SK-N-SH (cell line): ENCODE results near the gene IGSF9. TPM values are rescaled to one million over a fixed set of nuclear protein-coding genes. Genes with fewer than 3 reads are reported as not detected.

Experiments
- CTCF ChIA-PET: fragments of 300-600, 350-600 bp; formaldehyde crosslinking; extraction: SDS; loops from one replicate; lab custom pipeline; 2021; lab: Yijun Ruan, JAX
- POLR2A ChIA-PET: fragments of 350-600 bp; sonication (Branson Sonifier 250); formaldehyde crosslinking; extraction: SDS; loops from one replicate; lab custom pipeline; 2020; ENCODE audit warnings: antibody characterized with exemption, inconsistent platforms; lab: Yijun Ruan, JAX
- DNase-seq: peaks from one replicate; pipeline ENCODE4 v3.0.0; 2012
- H2AFZ ChIP-seq: fragments of 200-600 bp; sonication (generic); 2 replicates; pipeline ENCODE4 v1.8.1; 2016; ENCODE audit warnings: antibody characterized with exemption, mild to moderate bottlenecking, low read depth
- H3F3A ChIP-seq: fragments of 200-600 bp; sonication (generic); replicated peaks from 2 replicates; pipeline ENCODE3; 2016; ENCODE audit warnings: antibody characterized with exemption, mild to moderate bottlenecking; ENCODE audit not compliant: insufficient read depth
- H3K27ac ChIP-seq, 2 experiments: fragments of 200-500 bp in 1 of 2; fragments of 200-600 bp in 1 of 2; sonication (Bioruptor generic) in 1 of 2; sonication (generic), shearing (Covaris generic) in 1 of 2; 2 replicates each; pipeline versions ENCODE4 v1.5.1 to v1.6.1; 2014 to 2016; ENCODE audit warnings: low read depth in 2 of 2, inconsistent platforms in 1 of 2, low read length in 1 of 2, mild to moderate bottlenecking in 1 of 2, mixed read lengths in 1 of 2
- H3K27me3 ChIP-seq: fragments of 200-600 bp; sonication (generic), shearing (Covaris generic); 2 replicates; pipeline ENCODE4 v1.6.1; 2016; ENCODE audit warnings: mixed run types; ENCODE audit not compliant: insufficient read depth
- H3K36me3 ChIP-seq, 2 experiments: fragments of 200-500 bp in 1 of 2; fragments of 200-600 bp in 1 of 2; sonication (Bioruptor generic) in 1 of 2; sonication (generic) in 1 of 2; replicated peaks in 1 of 2; 2 replicates each; pipeline versions ENCODE3 to v1.5.1; 2014 to 2016; ENCODE audit warnings: low read length in 1 of 2, mild to moderate bottlenecking in 1 of 2; ENCODE audit not compliant: insufficient read depth in 2 of 2, control insufficient read depth in 1 of 2
- H3K4me1 ChIP-seq, 2 experiments: fragments of 200-500 bp in 1 of 2; fragments of 200-600 bp in 1 of 2; sonication (Bioruptor generic) in 1 of 2; sonication (generic), shearing (Covaris generic) in 1 of 2; 2 replicates each; pipeline versions ENCODE4 v1.5.1 to v1.6.1; 2014 to 2016; ENCODE audit warnings: low read depth in 1 of 2, low read length in 1 of 2, mixed run types in 1 of 2; ENCODE audit not compliant: insufficient read depth in 2 of 2, control insufficient read depth in 1 of 2
- H3K4me2 ChIP-seq: fragments of 200-600 bp; sonication (generic), shearing (Covaris generic); 2 replicates; pipeline ENCODE4 v1.6.1; 2017; ENCODE audit warnings: mixed run types
- H3K4me3 ChIP-seq, 2 experiments: fragments of 200-500 bp in 1 of 2; fragments of 200-600 bp in 1 of 2; sonication (Bioruptor generic) in 1 of 2; sonication (generic), shearing (Covaris generic) in 1 of 2; 2 replicates each; pipeline versions ENCODE4 v1.5.1 to v1.8.1; 2014 to 2016; ENCODE audit warnings: low read depth in 2 of 2, inconsistent platforms in 1 of 2, low read length in 1 of 2, mild to moderate bottlenecking in 1 of 2, mixed read lengths in 1 of 2, moderate library complexity in 1 of 2
- H3K79me2 ChIP-seq: fragments of 200-600 bp; sonication (generic); 2 replicates; pipeline ENCODE4 v1.8.1; 2017; ENCODE audit warnings: mild to moderate bottlenecking; ENCODE audit not compliant: insufficient read depth
- H3K9ac ChIP-seq: fragments of 200-600 bp; sonication (generic); 2 replicates; pipeline ENCODE4 v1.6.1; 2017; ENCODE audit warnings: mixed run types
- H3K9me2 ChIP-seq: fragments of 200-600 bp; sonication (generic); 2 replicates; pipeline ENCODE4 v1.6.1; 2017; ENCODE audit warnings: mixed run types
- H3K9me3 ChIP-seq: fragments of 200-600 bp; sonication (generic); 2 replicates; pipeline ENCODE4 v1.6.1; 2017; ENCODE audit warnings: mixed run types, mild to moderate bottlenecking, moderate library complexity
- H4K20me1 ChIP-seq: fragments of 200-600 bp; sonication (generic); 2 replicates; pipeline ENCODE4 v1.6.1; 2017; ENCODE audit warnings: mild to moderate bottlenecking, mixed run types; ENCODE audit not compliant: insufficient read depth
- CHD2 ChIP-seq: fragments of 150-350 bp; IDR thresholded peaks from 2 replicates; pipeline ENCODE4 v1.6.1; 2018; ENCODE audit warnings: low read length; ENCODE audit not compliant: partially characterized antibody
- FOXJ3 ChIP-seq: sonication (generic); formaldehyde crosslinking; IDR thresholded peaks from 2 replicates; pipeline ENCODE4 v1.5.1; 2020; ENCODE audit warnings: mild to moderate bottlenecking, missing genetic modification reagents
- GATA2 ChIP-seq: sonication (generic); formaldehyde crosslinking; IDR thresholded peaks from 2 replicates; pipeline ENCODE4 v1.5.0; 2020; ENCODE audit warnings: mild to moderate bottlenecking, missing genetic modification reagents
- MEF2A ChIP-seq: IDR thresholded peaks from 2 replicates; pipeline ENCODE4 v1.4.0; 2012; ENCODE audit warnings: low read depth, borderline replicate concordance
- NFIC ChIP-seq: IDR thresholded peaks from 2 replicates; pipeline ENCODE4 v1.4.0; 2012; ENCODE audit warnings: borderline replicate concordance
- POLR2AphosphoS5 ChIP-seq: IDR thresholded peaks from 2 replicates; pipeline ENCODE4 v1.6.1; 2012; ENCODE audit warnings: low read depth, low read length
- RCOR1 ChIP-seq: fragments of 150-350 bp; IDR thresholded peaks from 2 replicates; pipeline ENCODE4 v1.6.1; 2017; ENCODE audit warnings: antibody characterized with exemption, low read length
- RXRA ChIP-seq: IDR thresholded peaks from 2 replicates; pipeline ENCODE4 v1.4.0; 2012; ENCODE audit warnings: low read depth, mild to moderate bottlenecking, borderline replicate concordance
- TAF1 ChIP-seq: IDR thresholded peaks from 2 replicates; pipeline ENCODE4 v1.6.1; 2012; ENCODE audit warnings: low read depth, mild to moderate bottlenecking, low read length, moderate library complexity, borderline replicate concordance
- WGBS: methylation state at CpG from one replicate; pipeline ENCODE4 v1.1.6; 2017; ENCODE audit warnings: low lambda C conversion rate; 5-methylcytosine and 5-hydroxymethylcytosine counted together
- polyA plus RNA-seq, 3 experiments: library from polyadenylated mRNA; depleted of rRNA; stranded (reverse); fragments of >200 nt; gene quantifications; 2 replicates each; pipeline ENCODE4 v1.2.3, GENCODE V29; 2012
- TF ChIP-seq, protein P1 (sequence below): IDR thresholded peaks from 2 replicates; pipeline ENCODE4 v1.4.0; 2012; ENCODE audit warnings: low read depth, borderline replicate concordance
- TF ChIP-seq, protein P2 (sequence below): fragments of 150-350 bp; IDR thresholded peaks from 2 replicates; pipeline ENCODE4 v1.6.1; 2017; ENCODE audit warnings: antibody characterized with exemption, low read length, low read depth, borderline replicate concordance
- TF ChIP-seq, protein P3 (sequence below): IDR thresholded peaks from 2 replicates; pipeline ENCODE4 v1.6.1; 2012; ENCODE audit warnings: mild to moderate bottlenecking, low read depth, low read length, moderate library complexity

IGSF9 gene
- polyA plus RNA-seq, 1 of the 3 experiments (the other 2 are of a cell fraction) = 2.4 TPM

DNA sequence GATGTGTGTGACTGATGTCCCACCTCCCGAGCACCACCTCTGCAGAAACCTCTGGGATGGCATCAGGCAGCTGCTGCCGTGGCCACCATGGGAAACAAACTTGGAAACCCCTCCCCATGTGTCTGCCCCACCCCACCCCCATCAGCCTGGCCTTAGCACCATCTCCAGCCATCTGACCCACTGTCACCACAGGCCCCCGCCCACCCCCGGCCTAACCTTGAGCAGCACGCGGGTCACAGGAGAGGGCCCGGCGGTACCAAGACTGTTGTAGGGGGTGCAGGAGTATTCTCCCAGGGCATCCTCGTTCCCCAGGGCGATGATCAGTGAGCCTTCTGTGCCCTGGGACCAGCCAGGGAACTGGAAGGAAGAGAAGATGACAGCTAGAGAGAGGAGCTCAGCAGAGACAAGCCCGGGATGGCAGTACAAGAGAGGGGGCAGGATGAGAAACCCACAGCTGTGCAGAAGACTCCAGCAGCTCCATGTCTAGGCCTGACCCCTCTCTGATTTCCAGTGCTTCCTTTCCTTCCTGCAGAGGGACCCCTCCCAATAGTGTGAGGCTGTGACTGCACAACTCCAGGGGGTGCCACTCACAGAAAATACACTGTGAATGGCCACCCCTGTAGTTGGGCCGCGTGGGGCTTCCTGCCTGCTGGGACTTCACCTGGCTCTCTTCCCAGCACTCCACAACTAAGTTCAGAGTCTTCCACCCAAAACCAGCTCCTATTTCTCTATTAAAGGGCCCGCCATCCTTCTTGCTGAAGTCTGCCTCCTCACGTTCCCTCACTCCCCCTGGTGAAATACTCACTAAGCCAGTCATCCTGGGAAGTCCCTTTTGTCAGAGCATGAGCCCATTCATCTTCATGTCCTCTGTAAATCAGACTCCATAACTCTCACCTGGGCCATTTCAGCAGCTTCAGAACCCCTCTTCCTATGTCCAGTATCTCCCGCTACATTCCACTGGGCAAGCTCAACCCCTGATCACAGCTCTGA lies 12.8 kb downstream of the IGSF9 start:
- H3K79me2 ChIP-seq = no peaks in the 10 kb centered on the region
- no peak overlapping the region for H3K27ac ChIP-seq
- 88% methylated on average over 10 of the region's 16 CpGs for WGBS
- no peaks in the 10 kb centered on the region for H3K36me3 ChIP-seq
- H3K4me2 ChIP-seq = no peak overlapping the region
- H3F3A ChIP-seq = no peaks in the 10 kb centered on the region
- H4K20me1 ChIP-seq = no peaks in the 10 kb centered on the region
- no peaks in the 10 kb centered on the region for H3K27me3 ChIP-seq
- ChIA-PET CTCF (interaction anchor here (0.6 to 22.3 kb wide), 8 partner anchors 8 to 80 kb away, joined by 3 to 460 read pairs (median 4); partner anchors contain the start of genes IGSF9 and TAGLN2), POLR2A (interaction anchor here (1.0 kb wide), 1 partner anchor 9 kb away, joined by 3 read pairs; no protein-coding TSS in a partner anchor)
- no peak for DNase-seq
- no peaks in the 10 kb centered on the region for H3K9me2 ChIP-seq
- TF ChIP-seq RCOR1 (no peak), RXRA (no peak), POLR2AphosphoS5 (no peak), NFIC (no peak), MEF2A (no peak)
- TF ChIP-seq, protein P1, sequence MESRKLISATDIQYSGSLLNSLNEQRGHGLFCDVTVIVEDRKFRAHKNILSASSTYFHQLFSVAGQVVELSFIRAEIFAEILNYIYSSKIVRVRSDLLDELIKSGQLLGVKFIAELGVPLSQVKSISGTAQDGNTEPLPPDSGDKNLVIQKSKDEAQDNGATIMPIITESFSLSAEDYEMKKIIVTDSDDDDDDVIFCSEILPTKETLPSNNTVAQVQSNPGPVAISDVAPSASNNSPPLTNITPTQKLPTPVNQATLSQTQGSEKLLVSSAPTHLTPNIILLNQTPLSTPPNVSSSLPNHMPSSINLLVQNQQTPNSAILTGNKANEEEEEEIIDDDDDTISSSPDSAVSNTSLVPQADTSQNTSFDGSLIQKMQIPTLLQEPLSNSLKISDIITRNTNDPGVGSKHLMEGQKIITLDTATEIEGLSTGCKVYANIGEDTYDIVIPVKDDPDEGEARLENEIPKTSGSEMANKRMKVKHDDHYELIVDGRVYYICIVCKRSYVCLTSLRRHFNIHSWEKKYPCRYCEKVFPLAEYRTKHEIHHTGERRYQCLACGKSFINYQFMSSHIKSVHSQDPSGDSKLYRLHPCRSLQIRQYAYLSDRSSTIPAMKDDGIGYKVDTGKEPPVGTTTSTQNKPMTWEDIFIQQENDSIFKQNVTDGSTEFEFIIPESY = no peak
- no peak overlapping the region for H3K9ac ChIP-seq
- H3K4me3 ChIP-seq = no peak overlapping the region
- H3K9me3 ChIP-seq = no peaks in the 10 kb centered on the region
- H3K4me1 ChIP-seq = peaks cover 0 to 2% of the 10 kb centered on the region in 2 experiments; a peak in 1 of 4 replicates
- H2AFZ ChIP-seq = no peak overlapping the region

DNA sequence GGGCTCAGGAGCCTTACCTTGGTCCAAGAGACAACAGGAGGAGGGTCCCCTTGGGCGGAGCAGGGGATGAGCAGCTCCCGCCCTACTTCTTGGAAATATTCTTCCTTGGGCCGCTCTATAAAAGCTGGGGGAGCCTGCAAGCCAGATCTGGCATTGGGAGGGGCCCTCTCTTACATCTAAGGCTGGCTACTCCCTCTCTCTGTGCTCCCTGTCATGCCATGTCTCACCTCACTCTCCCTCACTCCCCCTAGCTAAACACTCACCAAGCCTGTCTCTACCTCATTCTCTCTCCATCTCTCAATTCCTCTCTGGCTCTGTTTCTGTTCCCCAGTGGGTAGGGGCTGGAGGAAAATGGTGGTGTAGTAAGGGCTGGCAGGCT lies 13.6 kb downstream of the IGSF9 start:
- Histone ChIP-seq H4K20me1 (no peaks in the 10 kb centered on the region), H3K4me1 (peaks cover 0 to 2% of the 10 kb centered on the region in 2 experiments; a peak in 1 of 4 replicates), H3K9ac (no peak overlapping the region), H3K9me3 (no peaks in the 10 kb centered on the region), H3F3A (no peaks in the 10 kb centered on the region), H3K4me3 (no peak overlapping the region), H3K79me2 (no peaks in the 10 kb centered on the region), H3K27me3 (no peaks in the 10 kb centered on the region), H3K9me2 (no peaks in the 10 kb centered on the region), H3K27ac (no peak overlapping the region), H2AFZ (no peak overlapping the region), H3K4me2 (no peak overlapping the region), H3K36me3 (no peaks in the 10 kb centered on the region)
- no peak for DNase-seq
- ChIA-PET CTCF (interaction anchor here (1.0 to 22.3 kb wide), 2 partner anchors 43 to 74 kb away, joined by 3 to 460 read pairs; no protein-coding TSS in a partner anchor), POLR2A (no interaction called here)
- TF ChIP-seq RXRA (no peak), FOXJ3 (no peak), TAF1 (no peak), CHD2 (no peak), GATA2 (CRISPR knock-in tag) (no peak), MEF2A (no peak), RCOR1 (no peak)
- TF ChIP-seq, protein P2, sequence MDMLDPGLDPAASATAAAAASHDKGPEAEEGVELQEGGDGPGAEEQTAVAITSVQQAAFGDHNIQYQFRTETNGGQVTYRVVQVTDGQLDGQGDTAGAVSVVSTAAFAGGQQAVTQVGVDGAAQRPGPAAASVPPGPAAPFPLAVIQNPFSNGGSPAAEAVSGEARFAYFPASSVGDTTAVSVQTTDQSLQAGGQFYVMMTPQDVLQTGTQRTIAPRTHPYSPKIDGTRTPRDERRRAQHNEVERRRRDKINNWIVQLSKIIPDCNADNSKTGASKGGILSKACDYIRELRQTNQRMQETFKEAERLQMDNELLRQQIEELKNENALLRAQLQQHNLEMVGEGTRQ = no peak
- TF ChIP-seq, protein P3, sequence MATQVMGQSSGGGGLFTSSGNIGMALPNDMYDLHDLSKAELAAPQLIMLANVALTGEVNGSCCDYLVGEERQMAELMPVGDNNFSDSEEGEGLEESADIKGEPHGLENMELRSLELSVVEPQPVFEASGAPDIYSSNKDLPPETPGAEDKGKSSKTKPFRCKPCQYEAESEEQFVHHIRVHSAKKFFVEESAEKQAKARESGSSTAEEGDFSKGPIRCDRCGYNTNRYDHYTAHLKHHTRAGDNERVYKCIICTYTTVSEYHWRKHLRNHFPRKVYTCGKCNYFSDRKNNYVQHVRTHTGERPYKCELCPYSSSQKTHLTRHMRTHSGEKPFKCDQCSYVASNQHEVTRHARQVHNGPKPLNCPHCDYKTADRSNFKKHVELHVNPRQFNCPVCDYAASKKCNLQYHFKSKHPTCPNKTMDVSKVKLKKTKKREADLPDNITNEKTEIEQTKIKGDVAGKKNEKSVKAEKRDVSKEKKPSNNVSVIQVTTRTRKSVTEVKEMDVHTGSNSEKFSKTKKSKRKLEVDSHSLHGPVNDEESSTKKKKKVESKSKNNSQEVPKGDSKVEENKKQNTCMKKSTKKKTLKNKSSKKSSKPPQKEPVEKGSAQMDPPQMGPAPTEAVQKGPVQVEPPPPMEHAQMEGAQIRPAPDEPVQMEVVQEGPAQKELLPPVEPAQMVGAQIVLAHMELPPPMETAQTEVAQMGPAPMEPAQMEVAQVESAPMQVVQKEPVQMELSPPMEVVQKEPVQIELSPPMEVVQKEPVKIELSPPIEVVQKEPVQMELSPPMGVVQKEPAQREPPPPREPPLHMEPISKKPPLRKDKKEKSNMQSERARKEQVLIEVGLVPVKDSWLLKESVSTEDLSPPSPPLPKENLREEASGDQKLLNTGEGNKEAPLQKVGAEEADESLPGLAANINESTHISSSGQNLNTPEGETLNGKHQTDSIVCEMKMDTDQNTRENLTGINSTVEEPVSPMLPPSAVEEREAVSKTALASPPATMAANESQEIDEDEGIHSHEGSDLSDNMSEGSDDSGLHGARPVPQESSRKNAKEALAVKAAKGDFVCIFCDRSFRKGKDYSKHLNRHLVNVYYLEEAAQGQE = no peak
- WGBS = 100% methylated on average over 3 of the region's 3 CpGs
